NB4 (cell line): ENCODE measurements around the gene HUWE1.
A peak's percentile ranks its signal among the peaks of the same experiment; 100 is the strongest.

Source experiments
- DNase-seq: peaks from one replicate; pipeline ENCODE4 v3.0.0; 2010; ENCODE audit warnings: low read depth
- H3K4me3 ChIP-seq: one replicate; pipeline ENCODE4 v1.5.1; 2011; ENCODE audit warnings: mild to moderate bottlenecking, low read depth, low read length, moderate library complexity
- CTCF ChIP-seq: IDR thresholded peaks from one replicate; pipeline ENCODE4 v1.5.1; 2012; ENCODE audit warnings: low read depth, low read length
- MAX ChIP-seq: IDR thresholded peaks from 2 replicates; pipeline ENCODE4 v1.6.1; 2011; ENCODE audit warnings: low read depth, low read length
- MYC ChIP-seq: IDR thresholded peaks from 2 replicates; pipeline ENCODE4 v1.6.1; 2011; ENCODE audit warnings: low read depth, low read length
- POLR2A ChIP-seq: IDR thresholded peaks from 2 replicates; pipeline ENCODE4 v1.6.1; 2011; ENCODE audit warnings: mild to moderate bottlenecking; ENCODE audit not compliant: insufficient read length; ENCODE audit errors: extremely low read depth

The HUWE1 gene

GRCh38 chrX:53599781-53600396 is 86.6 kb downstream of the HUWE1 start:
- TF ChIP-seq MAX (no peak), MYC (no peak), CTCF (no peak), POLR2A (no peak)
- DNase-seq = no peak
- no peak overlapping the region for H3K4me3 ChIP-seq

- no peak overlapping the region for H3K4me3 ChIP-seq
- no peak for TF ChIP-seq CTCF
- TF ChIP-seq MAX = no peak
- TF ChIP-seq POLR2A = no peak
- no peak for TF ChIP-seq MYC
- no peak for DNase-seq
These were observed 88.3 kb downstream of the HUWE1 start for GRCh38 chrX:53598169-53598568.

- TF ChIP-seq CTCF = no peak
- no peak for TF ChIP-seq POLR2A
- TF ChIP-seq MYC = no peak
- TF ChIP-seq MAX = no peak
- no peak overlapping the region for H3K4me3 ChIP-seq
- DNase-seq = peak; percentile 3
These were observed 91.2 kb downstream of the HUWE1 start for GRCh38 chrX:53595266-53595810.

GRCh38 chrX:53594354-53594753 is 92.2 kb downstream of the HUWE1 start:
- H3K4me3 ChIP-seq = no peak overlapping the region
- TF ChIP-seq CTCF (no peak), MYC (no peak), POLR2A (no peak), MAX (no peak)
- no peak for DNase-seq

GRCh38 chrX:53587795-53588420 is 98.6 kb downstream of the HUWE1 start:
- no peak for DNase-seq
- TF ChIP-seq CTCF (no peak), MAX (no peak), POLR2A (no peak), MYC (no peak)

More at GRCh38 chrX:53587795-53588420, 98.6 kb downstream of the HUWE1 start:
- H3K4me3 ChIP-seq = no peak overlapping the region
